Measurements from ENCODE around the gene NRAP. TPM values are rescaled to one million over a fixed set of nuclear protein-coding genes. Genes with fewer than 3 reads are reported as not detected.

NRAP gene
- polyA plus RNA-seq, 1 donor from 2014 or later: not detected

DNA sequence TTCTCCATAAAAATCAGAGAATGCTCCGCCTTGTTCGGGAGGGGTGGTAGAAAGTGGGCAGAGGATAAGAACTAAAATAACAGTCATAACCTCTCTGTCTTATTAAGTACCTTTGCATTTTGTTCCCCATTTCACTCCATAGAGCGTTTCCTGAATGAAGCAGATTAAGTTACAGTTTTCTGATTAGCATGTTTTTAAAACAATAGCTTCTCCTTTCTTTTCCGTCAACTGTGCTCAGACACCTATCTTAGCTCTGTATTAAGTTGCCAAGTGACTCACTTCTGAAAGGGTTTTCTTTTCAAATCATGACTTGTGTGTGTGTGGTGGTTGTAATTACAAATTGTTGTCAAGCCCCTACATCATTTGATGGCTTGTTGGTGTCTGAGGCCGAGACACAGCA, 109.6 kb downstream of the NRAP start:
- no peaks in the 10 kb centered on the region for H3F3A ChIP-seq (ENCODE audit: insufficient read depth, low read length, poor library complexity, severe bottlenecking)
- no peaks in the 10 kb centered on the region for H3K9me2 ChIP-seq (ENCODE audit: insufficient read depth, low read length)
- H3K9ac ChIP-seq (ENCODE audit: low read length): no peak overlapping the region
- H3K4me2 ChIP-seq (ENCODE audit: low read length): no peak overlapping the region
- H3K9me3 ChIP-seq (ENCODE audit: low read length): no peaks in the 10 kb centered on the region
- no peaks in the 10 kb centered on the region for H3K79me2 ChIP-seq (replicated peaks; ENCODE audit: insufficient read depth, low read length)
- H3K27ac ChIP-seq (ENCODE audit: low read length): no peak overlapping the region
- TF ChIP-seq TAF1 (IDR thresholded peaks at IDR 0.05; ENCODE audit: low read depth) (no peak), EP300 (conservative IDR thresholded peaks at IDR 0.05; ENCODE audit: poor library complexity, severe bottlenecking) (no peak), MXI1 (conservative IDR thresholded peaks at IDR 0.05; ENCODE audit: poor library complexity, severe bottlenecking) (no peak), EZH2 (IDR thresholded peaks at IDR 0.05; ENCODE audit: borderline replicate concordance, insufficient read depth, low read length, poor library complexity, severe bottlenecking) (no peak), RAD21 (conservative IDR thresholded peaks at IDR 0.05) (no peak)
- H2AFZ ChIP-seq (ENCODE audit: low read depth, low read length): no peak overlapping the region
- H3K4me3 ChIP-seq (ENCODE audit: low read length): no peak overlapping the region
- H4K20me1 ChIP-seq (ENCODE audit: insufficient read depth): no peaks in the 10 kb centered on the region
- no peaks in the 10 kb centered on the region for H3K36me3 ChIP-seq (ENCODE audit: insufficient read depth, low read length)
- peaks cover 7% of the 10 kb centered on the region for H3K27me3 ChIP-seq (ENCODE audit: insufficient read depth, low read depth, low read length)

DNA sequence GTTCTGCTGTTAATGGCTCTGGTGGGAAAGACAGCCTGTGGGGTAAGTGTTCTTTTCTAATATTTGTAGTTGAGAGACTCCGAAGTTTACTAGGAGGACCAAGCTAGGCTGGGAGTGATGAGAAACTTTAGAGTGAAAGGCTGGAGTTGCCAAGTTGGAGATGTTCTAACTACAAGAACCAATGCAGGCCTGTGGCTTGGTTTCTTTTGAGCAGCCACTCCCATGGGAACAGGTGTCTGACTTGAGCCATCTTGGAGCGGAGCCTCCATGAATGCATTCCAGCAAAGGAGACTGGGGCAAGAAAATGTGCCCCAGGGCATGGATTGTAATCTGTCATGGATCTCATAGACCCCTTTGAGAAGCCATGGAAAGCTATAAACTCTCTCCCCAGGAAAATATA, 110.7 kb downstream of the NRAP start:
- no peaks in the 10 kb centered on the region for H3K79me2 ChIP-seq (replicated peaks; ENCODE audit: insufficient read depth, low read length)
- H2AFZ ChIP-seq (ENCODE audit: low read depth, low read length): no peak overlapping the region
- no peak overlapping the region for H3K4me3 ChIP-seq (ENCODE audit: low read length)
- no peak overlapping the region for H3K9ac ChIP-seq (ENCODE audit: low read length)
- H3K4me2 ChIP-seq (ENCODE audit: low read length): no peak overlapping the region
- no peaks in the 10 kb centered on the region for H4K20me1 ChIP-seq (ENCODE audit: insufficient read depth)
- H3K9me2 ChIP-seq (ENCODE audit: insufficient read depth, low read length): no peaks in the 10 kb centered on the region
- TF ChIP-seq MXI1 (conservative IDR thresholded peaks at IDR 0.05; ENCODE audit: poor library complexity, severe bottlenecking): no peak
- no peak for TF ChIP-seq EZH2 (IDR thresholded peaks at IDR 0.05; ENCODE audit: borderline replicate concordance, insufficient read depth, low read length, poor library complexity, severe bottlenecking)
- no peak for TF ChIP-seq POLR2AphosphoS5 (IDR thresholded peaks at IDR 0.05)
- TF ChIP-seq, protein P1, sequence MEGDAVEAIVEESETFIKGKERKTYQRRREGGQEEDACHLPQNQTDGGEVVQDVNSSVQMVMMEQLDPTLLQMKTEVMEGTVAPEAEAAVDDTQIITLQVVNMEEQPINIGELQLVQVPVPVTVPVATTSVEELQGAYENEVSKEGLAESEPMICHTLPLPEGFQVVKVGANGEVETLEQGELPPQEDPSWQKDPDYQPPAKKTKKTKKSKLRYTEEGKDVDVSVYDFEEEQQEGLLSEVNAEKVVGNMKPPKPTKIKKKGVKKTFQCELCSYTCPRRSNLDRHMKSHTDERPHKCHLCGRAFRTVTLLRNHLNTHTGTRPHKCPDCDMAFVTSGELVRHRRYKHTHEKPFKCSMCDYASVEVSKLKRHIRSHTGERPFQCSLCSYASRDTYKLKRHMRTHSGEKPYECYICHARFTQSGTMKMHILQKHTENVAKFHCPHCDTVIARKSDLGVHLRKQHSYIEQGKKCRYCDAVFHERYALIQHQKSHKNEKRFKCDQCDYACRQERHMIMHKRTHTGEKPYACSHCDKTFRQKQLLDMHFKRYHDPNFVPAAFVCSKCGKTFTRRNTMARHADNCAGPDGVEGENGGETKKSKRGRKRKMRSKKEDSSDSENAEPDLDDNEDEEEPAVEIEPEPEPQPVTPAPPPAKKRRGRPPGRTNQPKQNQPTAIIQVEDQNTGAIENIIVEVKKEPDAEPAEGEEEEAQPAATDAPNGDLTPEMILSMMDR (IDR thresholded peaks at IDR 0.05; ENCODE audit: poor library complexity, severe bottlenecking): no peak
- no peak for TF ChIP-seq SMC3 (conservative IDR thresholded peaks at IDR 0.05; ENCODE audit: poor library complexity)
- TF ChIP-seq, protein P2, sequence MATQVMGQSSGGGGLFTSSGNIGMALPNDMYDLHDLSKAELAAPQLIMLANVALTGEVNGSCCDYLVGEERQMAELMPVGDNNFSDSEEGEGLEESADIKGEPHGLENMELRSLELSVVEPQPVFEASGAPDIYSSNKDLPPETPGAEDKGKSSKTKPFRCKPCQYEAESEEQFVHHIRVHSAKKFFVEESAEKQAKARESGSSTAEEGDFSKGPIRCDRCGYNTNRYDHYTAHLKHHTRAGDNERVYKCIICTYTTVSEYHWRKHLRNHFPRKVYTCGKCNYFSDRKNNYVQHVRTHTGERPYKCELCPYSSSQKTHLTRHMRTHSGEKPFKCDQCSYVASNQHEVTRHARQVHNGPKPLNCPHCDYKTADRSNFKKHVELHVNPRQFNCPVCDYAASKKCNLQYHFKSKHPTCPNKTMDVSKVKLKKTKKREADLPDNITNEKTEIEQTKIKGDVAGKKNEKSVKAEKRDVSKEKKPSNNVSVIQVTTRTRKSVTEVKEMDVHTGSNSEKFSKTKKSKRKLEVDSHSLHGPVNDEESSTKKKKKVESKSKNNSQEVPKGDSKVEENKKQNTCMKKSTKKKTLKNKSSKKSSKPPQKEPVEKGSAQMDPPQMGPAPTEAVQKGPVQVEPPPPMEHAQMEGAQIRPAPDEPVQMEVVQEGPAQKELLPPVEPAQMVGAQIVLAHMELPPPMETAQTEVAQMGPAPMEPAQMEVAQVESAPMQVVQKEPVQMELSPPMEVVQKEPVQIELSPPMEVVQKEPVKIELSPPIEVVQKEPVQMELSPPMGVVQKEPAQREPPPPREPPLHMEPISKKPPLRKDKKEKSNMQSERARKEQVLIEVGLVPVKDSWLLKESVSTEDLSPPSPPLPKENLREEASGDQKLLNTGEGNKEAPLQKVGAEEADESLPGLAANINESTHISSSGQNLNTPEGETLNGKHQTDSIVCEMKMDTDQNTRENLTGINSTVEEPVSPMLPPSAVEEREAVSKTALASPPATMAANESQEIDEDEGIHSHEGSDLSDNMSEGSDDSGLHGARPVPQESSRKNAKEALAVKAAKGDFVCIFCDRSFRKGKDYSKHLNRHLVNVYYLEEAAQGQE (IDR thresholded peaks at IDR 0.05; ENCODE audit: borderline replicate concordance): no peak
- no peak for TF ChIP-seq TAF1 (IDR thresholded peaks at IDR 0.05; ENCODE audit: low read depth)
- TF ChIP-seq EP300 (conservative IDR thresholded peaks at IDR 0.05; ENCODE audit: poor library complexity, severe bottlenecking): no peak
- no peak for TF ChIP-seq RAD21 (conservative IDR thresholded peaks at IDR 0.05)
- H3K36me3 ChIP-seq (ENCODE audit: insufficient read depth, low read length): no peaks in the 10 kb centered on the region
- no peak overlapping the region for H3K27ac ChIP-seq (ENCODE audit: low read length)
- H3F3A ChIP-seq (ENCODE audit: insufficient read depth, low read length, poor library complexity, severe bottlenecking): no peaks in the 10 kb centered on the region
- no peaks in the 10 kb centered on the region for H3K9me3 ChIP-seq (ENCODE audit: low read length)
- peaks cover 5% of the 10 kb centered on the region for H3K27me3 ChIP-seq (ENCODE audit: insufficient read depth, low read depth, low read length)

All from neural cell (in vitro differentiated cells).